GM19043 (cell line): Measurements from ENCODE around the gene NAA38.
A peak's percentile ranks its signal among the peaks of the same experiment; 100 is the strongest.

Experiments
- ATAC-seq: cut with Tn5 transposase; IDR thresholded peaks from one replicate; pipeline ENCODE4 v1.9.1; 2021; ENCODE audit warnings: low read depth; ENCODE audit not compliant: unreplicated experiment

NAA38 gene

DNA sequence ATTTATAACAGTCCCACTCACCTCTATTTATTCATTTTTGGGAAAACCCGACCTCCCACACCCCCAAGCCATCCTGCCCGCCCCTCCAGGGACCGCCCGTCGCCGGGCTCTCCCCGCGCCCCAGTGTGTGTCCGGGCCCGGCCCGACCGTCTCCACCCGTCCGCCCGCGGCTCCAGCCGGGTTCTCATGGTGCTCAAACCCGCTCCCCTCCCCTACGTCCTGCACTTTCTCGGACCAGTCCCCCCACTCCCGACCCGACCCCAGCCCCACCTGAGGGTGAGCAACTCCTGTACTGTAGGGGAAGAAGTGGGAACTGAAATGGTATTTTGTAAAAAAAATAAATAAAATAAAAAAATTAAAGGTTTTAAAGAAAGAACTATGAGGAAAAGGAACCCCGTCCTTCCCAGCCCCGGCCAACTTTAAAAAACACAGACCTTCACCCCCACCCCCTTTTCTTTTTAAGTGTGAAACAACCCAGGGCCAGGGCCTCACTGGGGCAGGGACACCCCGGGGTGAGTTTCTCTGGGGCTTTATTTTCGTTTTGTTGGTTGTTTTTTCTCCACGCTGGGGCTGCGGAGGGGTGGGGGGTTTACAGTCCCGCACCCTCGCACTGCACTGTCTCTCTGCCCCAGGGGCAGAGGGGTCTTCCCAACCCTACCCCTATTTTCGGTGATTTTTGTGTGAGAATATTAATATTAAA is 3.1 kb downstream of the NAA38 start:
- no peak for ATAC-seq

DNA sequence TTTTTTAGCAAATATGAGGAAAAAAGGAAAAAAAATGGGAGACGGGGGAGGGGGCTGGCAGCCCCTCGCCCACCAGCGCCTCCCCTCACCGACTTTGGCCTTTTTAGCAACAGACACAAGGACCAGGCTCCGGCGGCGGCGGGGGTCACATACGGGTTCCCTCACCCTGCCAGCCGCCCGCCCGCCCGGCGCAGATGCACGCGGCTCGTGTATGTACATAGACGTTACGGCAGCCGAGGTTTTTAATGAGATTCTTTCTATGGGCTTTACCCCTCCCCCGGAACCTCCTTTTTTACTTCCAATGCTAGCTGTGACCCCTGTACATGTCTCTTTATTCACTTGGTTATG is 3.7 kb downstream of the NAA38 start:
- ATAC-seq, result no peak

DNA sequence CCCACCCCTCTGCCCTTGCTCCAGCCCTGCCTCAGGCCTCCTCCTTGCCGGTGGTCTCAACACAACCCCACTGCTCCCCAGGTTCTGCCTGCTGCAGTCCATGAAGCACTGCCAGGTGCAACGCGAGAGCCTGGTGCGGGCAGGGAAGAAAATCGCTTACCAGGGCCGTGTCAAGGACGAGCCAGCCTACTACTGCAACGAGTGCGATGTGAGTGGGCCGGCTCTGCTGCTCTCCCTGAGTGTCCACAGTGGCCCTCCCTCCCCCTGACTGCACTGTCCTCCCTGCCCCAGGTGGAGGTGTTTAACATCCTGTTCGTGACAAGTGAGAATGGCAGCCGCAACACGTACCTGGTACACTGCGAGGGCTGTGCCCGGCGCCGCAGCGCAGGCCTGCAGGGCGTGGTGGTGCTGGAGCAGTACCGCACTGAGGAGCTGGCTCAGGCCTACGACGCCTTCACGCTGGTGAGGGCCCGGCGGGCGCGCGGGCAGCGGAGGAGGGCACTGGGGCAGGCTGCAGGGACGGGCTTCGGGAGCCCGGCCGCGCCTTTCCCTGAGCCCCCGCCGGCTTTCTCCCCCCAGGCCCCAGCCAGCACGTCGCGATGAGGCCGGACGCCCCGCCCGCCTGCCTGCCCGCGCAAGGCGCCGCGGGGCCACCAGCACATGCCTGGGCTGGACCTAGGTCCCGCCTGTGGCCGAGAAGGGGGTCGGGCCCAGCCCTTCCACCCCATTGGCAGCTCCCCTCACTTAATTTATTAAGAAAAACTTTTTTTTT is 4.3 kb downstream of the NAA38 start:
- ATAC-seq, result no peak

DNA sequence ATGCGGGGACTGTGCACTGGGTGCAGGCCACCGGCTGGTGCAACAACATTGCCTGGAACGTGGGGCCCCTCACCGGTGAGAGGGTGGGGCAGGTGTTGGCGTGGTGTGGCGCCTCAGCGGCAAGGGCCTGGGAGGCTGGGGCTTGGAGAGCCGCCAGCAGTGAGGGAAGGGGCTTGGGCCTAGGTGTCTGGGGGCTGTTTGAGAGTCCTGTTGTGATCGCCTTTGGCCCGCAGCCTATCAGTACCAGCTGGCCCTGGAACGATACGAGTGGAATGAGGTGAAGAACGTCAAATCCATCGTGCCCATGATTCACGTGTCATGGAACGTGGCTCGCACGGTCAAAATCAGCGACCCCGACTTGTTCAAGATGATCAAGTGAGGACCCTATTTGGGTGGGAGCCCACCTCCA is 5.1 kb downstream of the NAA38 start:
- ATAC-seq, result no peak

DNA sequence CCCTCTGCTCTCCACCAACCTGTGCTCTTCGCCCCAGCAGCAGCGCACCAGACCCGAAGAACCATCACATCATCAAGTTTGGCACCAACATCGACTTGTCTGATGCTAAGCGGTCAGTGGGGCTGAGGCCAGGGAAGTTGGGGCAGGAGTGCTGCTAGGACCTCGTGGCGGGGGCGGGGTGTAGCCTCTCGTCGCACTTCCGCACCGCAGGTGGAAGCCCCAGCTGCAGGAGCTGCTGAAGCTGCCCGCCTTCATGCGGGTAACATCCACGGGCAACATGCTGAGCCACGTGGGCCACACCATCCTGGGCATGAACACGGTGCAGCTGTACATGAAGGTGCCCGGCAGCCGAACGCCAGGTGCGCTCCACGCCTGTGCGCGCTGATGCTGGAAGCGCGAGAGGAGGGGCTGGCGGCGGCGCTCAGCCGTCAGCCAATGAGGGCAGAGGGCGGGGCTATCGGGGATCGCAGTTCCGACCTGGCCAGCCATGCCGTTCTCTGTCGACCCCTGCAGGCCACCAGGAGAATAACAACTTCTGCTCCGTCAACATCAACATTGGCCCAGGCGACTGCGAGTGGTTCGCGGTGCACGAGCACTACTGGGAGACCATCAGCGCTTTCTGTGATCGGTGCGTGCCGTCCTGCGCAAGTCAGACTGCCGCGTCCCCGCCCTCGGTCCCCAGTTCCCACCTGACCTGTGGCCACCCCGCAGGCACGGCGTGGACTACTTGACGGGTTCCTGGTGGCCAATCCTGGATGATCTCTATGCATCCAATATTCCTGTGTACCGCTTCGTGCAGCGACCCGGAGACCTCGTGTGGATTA is 5.7 kb downstream of the NAA38 start:
- ATAC-seq, result peak; percentile 57

DNA sequence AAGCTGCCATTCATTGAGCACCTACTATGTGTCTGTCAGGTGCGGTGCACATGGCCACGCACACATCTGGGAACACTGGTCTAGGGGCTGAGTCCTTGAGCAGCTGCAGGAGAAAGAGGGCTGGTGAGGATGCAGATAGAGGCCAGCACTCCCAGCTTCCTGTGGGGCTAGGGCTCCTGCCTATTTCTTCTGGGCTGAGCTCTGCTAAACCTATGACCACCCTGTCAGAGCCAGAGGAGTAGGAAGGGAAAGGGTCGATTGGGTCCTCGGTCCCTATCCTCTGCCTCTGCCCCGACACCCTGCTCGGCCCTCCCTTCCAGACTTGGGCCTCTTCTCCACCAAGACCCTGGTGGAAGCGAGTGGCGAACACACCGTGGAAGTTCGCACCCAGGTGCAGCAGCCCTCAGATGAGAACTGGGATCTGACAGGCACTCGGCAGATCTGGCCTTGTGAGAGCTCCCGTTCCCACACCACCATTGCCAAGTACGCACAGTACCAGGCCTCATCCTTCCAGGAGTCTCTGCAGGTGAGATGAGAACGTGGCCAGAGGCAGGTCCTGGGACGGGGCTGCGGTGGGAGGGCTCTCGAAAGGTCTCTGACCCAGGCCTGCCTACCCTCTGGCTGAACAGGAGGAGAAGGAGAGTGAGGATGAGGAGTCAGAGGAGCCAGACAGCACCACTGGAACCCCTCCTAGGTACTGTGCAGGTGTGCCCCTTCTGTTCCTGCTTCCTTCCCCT is 6.5 kb downstream of the NAA38 start:
- no peak for ATAC-seq

DNA sequence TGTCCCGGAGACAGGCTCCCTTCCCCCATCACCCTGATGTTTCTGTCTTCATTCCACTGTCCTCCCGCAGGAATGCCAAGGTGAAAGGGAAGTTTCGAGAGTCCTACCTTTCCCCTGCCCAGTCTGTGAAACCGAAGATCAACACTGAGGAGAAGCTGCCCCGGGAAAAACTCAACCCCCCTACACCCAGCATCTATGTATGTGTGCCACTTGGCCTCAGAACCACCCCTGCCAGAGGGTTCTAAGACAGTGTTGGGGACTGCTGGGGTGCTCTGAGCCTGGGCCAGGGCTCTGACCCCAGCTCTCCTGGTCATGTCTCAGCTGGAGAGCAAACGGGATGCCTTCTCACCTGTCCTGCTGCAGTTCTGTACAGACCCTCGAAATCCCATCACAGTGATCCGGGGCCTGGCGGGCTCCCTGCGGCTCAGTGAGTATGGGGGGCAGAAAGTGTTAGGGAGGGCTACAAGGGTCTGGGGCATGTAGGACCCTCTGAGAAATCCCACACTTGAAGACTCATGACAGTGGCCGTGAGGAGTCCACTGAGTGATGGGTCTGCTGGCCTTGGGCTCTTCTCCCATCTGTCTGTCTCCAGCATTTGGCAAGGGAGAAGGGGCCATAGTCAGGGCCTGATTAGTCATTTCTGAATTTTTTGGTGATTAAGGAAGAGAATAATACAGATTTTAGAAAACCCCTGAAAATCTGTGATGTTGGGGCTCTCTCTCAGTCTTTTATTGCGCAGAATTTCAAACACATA is 7.4 kb downstream of the NAA38 start:
- ATAC-seq, result no peak

DNA sequence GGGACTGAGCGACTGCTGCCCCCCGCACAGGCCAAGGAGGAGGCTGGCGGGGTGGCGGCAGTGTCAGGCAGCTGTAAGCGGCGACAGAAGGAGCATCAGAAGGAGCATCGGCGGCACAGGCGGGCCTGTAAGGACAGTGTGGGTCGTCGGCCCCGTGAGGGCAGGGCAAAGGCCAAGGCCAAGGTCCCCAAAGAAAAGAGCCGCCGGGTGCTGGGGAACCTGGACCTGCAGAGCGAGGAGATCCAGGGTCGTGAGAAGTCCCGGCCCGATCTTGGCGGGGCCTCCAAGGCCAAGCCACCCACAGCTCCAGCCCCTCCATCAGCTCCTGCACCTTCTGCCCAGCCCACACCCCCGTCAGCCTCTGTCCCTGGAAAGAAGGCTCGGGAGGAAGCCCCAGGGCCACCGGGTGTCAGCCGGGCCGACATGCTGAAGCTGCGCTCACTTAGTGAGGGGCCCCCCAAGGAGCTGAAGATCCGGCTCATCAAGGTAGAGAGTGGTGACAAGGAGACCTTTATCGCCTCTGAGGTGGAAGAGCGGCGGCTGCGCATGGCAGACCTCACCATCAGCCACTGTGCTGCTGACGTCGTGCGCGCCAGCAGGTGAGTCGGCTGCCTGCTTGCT is 8.1 kb downstream of the NAA38 start:
- no peak for ATAC-seq

DNA sequence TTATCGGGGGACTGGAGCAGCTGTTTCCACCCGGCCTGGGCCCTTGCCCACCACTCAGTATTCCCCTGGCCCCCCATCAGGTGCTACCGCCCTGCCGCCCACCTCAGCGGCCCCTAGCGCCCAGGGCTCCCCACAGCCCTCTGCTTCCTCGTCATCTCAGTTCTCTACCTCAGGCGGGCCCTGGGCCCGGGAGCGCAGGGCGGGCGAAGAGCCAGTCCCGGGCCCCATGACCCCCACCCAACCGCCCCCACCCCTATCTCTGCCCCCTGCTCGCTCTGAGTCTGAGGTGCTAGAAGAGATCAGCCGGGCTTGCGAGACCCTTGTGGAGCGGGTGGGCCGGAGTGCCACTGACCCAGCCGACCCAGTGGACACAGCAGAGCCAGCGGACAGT is 8.6 kb downstream of the NAA38 start:
- ATAC-seq, result no peak

DNA sequence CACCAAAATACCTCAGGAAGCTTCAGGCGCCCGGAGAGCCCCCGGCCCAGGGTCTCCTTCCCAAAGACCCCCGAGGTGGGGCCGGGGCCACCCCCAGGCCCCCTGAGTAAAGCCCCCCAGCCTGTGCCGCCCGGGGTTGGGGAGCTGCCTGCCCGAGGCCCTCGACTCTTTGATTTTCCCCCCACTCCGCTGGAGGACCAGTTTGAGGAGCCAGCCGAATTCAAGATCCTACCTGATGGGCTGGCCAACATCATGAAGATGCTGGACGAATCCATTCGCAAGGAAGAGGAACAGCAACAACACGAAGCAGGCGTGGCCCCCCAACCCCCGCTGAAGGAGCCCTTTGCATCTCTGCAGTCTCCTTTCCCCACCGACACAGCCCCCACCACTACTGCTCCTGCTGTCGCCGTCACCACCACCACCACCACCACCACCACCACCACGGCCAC is 9.2 kb downstream of the NAA38 start:
- no peak for ATAC-seq

DNA sequence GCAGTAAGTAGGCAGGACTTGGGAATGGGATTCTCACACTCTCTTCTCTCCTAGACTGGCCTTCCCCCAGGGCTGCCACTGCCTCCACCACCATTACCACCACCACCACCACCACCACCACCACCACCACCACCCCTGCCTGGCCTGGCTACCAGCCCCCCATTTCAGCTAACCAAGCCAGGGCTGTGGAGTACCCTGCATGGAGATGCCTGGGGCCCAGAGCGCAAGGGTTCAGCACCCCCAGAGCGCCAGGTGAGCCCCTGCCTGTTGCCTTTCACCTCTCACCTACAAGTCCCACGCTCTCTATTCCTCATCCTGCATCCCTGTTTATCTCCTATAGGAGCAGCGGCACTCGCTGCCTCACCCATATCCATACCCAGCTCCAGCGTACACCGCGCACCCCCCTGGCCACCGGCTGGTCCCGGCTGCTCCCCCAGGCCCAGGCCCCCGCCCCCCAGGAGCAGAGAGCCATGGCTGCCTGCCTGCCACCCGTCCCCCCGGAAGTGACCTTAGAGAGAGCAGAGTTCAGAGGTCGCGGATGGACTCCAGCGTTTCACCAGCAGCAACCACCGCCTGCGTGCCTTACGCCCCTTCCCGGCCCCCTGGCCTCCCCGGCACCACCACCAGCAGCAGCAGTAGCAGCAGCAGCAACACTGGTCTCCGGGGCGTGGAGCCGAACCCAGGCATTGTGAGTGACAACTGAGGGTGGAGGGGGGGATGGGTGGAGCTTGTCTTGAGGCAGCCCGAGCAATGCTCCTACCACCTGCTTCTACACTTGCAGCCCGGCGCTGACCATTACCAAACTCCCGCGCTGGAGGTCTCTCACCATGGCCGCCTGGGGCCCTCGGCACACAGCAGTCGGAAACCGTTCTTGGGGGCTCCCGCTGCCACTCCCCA is 10.3 kb downstream of the NAA38 start:
- no peak for ATAC-seq

DNA sequence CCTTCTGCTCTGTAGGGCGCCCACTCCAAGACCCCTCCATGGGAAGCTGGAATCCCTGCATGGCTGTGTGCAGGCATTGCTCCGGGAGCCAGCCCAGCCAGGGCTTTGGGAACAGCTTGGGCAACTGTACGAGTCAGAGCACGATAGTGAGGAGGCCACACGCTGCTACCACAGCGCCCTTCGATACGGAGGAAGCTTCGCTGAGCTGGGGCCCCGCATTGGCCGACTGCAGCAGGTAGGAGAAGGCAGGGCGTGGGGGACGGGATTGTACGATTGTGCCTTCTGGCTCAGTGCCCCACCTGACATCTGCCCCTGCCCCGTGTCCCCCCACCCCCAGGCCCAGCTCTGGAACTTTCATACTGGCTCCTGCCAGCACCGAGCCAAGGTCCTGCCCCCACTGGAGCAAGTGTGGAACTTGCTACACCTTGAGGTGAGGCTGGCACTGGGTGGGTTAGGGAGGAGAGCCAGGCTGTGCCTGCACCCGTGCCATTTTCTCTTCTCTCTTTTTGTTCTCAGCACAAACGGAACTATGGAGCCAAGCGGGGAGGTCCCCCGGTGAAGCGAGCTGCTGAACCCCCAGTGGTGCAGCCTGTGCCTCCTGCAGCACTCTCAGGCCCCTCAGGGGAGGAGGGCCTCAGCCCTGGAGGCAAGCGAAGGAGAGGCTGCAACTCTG is 11.2 kb downstream of the NAA38 start:
- ATAC-seq, result no peak

DNA sequence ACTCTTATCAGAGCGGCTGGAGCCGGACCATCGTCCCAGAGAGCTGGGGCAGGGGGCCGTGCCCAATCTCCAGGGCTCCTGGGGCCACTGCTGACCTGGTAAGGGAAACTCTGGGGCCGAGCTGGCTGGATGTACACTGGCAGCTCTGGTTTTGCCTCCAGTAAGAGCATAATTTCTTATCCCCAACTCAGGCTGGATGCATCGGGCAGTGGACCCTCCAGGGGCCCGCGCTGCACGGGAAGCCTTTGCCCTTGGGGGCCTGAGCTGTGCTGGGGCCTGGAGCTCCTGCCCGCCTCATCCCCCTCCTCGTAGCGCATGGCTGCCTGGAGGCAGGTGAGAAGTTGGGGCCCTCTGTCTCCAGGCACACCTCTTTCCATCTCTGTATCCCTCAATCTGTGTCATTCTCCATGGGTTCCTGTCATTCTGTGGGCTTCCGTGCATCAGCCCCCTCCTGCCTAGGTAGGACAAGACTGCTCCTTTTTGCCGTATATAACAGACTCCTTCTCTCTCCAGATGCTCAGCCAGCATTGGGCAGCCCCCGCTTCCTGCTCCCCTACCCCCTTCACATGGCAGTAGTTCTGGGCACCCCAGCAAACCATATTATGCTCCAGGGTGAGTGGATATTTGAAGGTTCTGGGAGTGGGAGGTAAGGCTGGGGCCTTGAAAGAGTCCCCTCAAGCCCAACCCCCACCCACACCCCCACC is 11.8 kb downstream of the NAA38 start:
- ATAC-seq, result no peak

DNA sequence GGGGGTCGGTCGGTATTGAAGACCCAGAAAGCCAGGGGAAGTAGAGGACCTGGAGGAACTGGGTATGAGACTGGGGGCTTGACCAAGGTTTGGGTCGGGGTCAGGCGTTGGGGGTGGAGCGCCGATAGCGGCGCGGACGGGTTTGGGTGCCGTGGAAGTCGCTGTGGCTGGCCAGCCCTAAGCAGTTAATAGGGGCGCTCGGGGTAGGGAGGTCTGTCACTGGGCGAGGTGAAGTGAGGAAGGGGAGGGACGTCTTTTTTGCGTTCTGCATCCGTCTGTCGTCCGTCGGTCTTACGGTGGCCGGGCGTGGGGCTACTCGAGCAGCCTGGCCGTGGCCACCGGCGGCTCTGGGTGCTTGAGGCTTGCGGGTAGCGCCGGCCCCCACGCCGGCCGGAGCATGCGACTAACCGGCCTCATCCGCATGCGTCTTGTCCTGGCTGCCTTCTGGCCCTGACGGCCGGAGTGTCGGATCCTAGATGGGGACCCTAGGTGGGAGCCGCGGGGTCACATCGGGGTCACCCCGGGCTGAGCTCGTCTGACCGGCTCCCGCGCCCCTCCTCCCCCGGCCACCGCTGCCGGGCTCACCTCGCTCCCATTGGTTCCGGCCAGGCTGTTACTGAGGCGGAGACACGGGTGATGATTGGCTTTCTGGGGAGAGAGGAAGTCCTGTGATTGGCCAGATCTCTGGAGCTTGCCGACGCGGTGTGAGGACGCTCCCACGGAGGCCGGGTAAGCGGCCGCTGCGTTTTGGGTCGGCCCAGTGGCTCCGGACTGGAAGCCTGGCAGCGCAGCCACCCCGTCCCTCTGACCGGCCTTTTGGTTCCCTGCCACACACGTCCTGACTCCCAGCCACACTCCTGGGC is 12.8 kb downstream of the NAA38 start:
- ATAC-seq, result peak; percentile 48

DNA sequence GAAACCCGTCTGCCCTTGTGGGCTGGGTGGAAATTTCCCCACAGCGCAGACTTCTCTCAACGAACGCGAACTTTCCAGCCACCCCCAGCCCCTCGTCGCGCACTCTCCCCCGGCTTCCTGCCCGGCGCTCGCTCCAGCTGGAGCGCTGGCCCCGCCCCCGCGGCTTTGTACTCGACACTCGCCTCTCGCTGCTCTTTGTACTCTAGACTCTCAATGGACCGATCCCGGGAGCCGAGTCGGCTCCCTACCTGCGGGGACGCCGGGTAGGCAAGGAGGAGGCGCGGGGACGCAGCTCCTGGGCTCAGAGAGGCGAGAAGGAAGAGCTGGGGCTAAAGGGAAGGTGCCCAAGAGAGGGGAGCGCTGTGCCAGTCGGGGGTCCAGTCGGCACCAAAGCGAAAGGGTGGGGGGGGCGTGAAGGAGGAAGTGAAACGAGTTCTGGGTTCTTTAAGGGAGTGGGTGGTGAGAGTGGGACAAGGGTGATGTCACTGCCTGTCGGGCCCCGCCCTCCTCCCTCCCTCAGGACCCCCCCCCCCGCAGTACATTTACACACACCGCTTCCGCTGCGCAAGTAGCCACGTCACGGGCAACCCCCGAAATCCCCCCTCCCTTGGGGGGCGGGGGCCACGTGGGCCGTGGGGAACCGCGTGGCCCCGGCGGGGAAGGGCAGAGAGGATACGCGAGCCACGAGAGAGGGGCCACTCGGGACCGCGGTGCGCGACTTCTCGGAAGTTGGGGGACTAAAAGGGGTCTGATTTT is 13.6 kb downstream of the NAA38 start:
- no peak for ATAC-seq

DNA sequence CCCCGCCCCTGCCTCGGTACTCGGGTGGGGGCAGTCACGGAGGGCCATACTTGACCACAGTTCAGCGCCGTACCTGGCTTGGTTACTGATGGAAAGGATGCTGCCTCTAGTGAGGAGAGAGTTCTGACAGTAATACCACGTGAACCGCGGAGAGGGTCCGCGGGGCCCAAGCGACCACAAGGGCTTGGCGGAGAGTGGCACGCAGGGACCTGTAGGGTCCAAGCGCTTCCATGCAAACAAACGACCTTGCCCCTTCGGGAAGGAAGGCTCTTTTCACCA is 14.2 kb downstream of the NAA38 start:
- ATAC-seq, result no peak
